Endothelial cell of umbilical vein (primary cell): ENCODE measurements around the gene CTU2. TPM values are rescaled to one million over a fixed set of nuclear protein-coding genes. Genes with fewer than 3 reads are reported as not detected.

Experiments used
- BruUV-seq: library from RNA; stranded (reverse); fragments of 400-500 nt; replicated peaks from 2 replicates; lab custom pipeline; 2021; lab: Mats Ljungman, UMichigan
- CTCF ChIA-PET: fragments of 300-600, 350-600 bp; sonication (Branson Sonifier 250); formaldehyde crosslinking; loops from one replicate; lab custom pipeline; 2021; ENCODE audit warnings: antibody characterized with exemption, inconsistent platforms; lab: Charles Lee
- POLR2A ChIA-PET: fragments of 300-600, 350-600 bp; sonication (Branson Sonifier 250); formaldehyde crosslinking; loops from one replicate; lab custom pipeline; 2021; ENCODE audit warnings: antibody characterized with exemption, inconsistent platforms; lab: Charles Lee
- DNase-seq: peaks from one replicate; pipeline ENCODE4 v3.0.0-alpha.2; 2011; ENCODE audit warnings: low read depth, low spot score
- FAIRE-seq: peaks from 2 replicates; lab custom pipeline; 2011; peaks lifted over from hg19 to GRCh38; lab: Jason Lieb, UNC
- H2AFZ ChIP-seq: 2 replicates; pipeline ENCODE4 v1.6.0; 2012; ENCODE audit warnings: low read depth, low read length, control low read depth, inconsistent platforms
- H3K27ac ChIP-seq: 2 replicates; pipeline ENCODE4 v1.5.1; 2011; ENCODE audit warnings: low read depth, mild to moderate bottlenecking, control low read depth, low read length, moderate library complexity; ENCODE audit not compliant: insufficient read depth
- H3K27me3 ChIP-seq, 2 experiments: 2 replicates each; pipeline versions ENCODE4 v1.6.0 to v1.6.1; 2011; ENCODE audit warnings: low read length in 2 of 2, mixed read lengths in 1 of 2; ENCODE audit not compliant: control insufficient read depth in 2 of 2, insufficient read depth in 2 of 2
- H3K36me3 ChIP-seq, 2 experiments: 2 replicates in 1 of 2; 3 replicates in 1 of 2; pipeline ENCODE4 v1.5.1; 2011; ENCODE audit warnings: low read length in 2 of 2, mild to moderate bottlenecking in 1 of 2, moderate library complexity in 1 of 2; ENCODE audit not compliant: control insufficient read depth in 2 of 2, insufficient read depth in 2 of 2; ENCODE audit errors: extremely low read depth in 1 of 2
- H3K4me1 ChIP-seq: 3 replicates; pipeline ENCODE4 v1.5.1; 2011; ENCODE audit warnings: mild to moderate bottlenecking, low read length; ENCODE audit not compliant: control insufficient read depth, insufficient read depth; ENCODE audit errors: extremely low read depth
- H3K4me2 ChIP-seq: 2 replicates; pipeline ENCODE4 v1.6.1; 2011; ENCODE audit warnings: low read length, control low read depth, mixed read lengths; ENCODE audit not compliant: insufficient read depth
- H3K4me3 ChIP-seq, 3 experiments: fragments of 200-600 bp in 1 of 3; sonication (generic), shearing (Covaris generic) in 1 of 3; replicated peaks in 1 of 3; 2 replicates each; pipeline ENCODE4 v1.5.1; 2011 to 2016; ENCODE audit warnings: control low read depth in 3 of 3, low read length in 3 of 3, mild to moderate bottlenecking in 2 of 3, inconsistent platforms in 1 of 3, low read depth in 1 of 3, moderate library complexity in 1 of 3; ENCODE audit not compliant: insufficient read depth in 1 of 3
- H3K79me2 ChIP-seq: 2 replicates; pipeline ENCODE4 v1.6.0; 2012; ENCODE audit warnings: low read length, inconsistent platforms; ENCODE audit not compliant: control insufficient read depth, insufficient read depth
- H3K9ac ChIP-seq: replicated peaks from 2 replicates; pipeline ENCODE3; 2011; ENCODE audit warnings: low read length, control low read depth; ENCODE audit not compliant: insufficient read depth; ENCODE audit errors: extremely low read depth
- H3K9me1 ChIP-seq: replicated peaks from 3 replicates; pipeline ENCODE4 v1.6.0; 2011; ENCODE audit warnings: mild to moderate bottlenecking, low read length; ENCODE audit not compliant: control insufficient read depth, insufficient read depth; ENCODE audit errors: extremely low read depth
- H3K9me3 ChIP-seq: replicated peaks from 2 replicates; pipeline ENCODE4 v1.5.1; 2012; ENCODE audit warnings: low read length, inconsistent platforms; ENCODE audit not compliant: control insufficient read depth, insufficient read depth
- H4K20me1 ChIP-seq: replicated peaks from 2 replicates; pipeline ENCODE3; 2011; ENCODE audit warnings: mild to moderate bottlenecking, low read length; ENCODE audit not compliant: control insufficient read depth, insufficient read depth; ENCODE audit errors: extremely low read depth
- CTCF ChIP-seq, 2 donors: IDR thresholded peaks; 1 replicate in 1 of 2; 2 replicates in 1 of 2; pipeline ENCODE4 v1.5.1; 2011; ENCODE audit warnings: low read length in 2 of 2, mild to moderate bottlenecking in 2 of 2, moderate library complexity in 2 of 2, control low read depth in 1 of 2, inconsistent platforms in 1 of 2, low read depth in 1 of 2; ENCODE audit not compliant: insufficient read depth in 1 of 2; ENCODE audit errors: extremely low read depth in 1 of 2
- GATA2 ChIP-seq: IDR thresholded peaks from 2 replicates; pipeline ENCODE4 v1.7.0; 2011; ENCODE audit warnings: low read depth, mild to moderate bottlenecking, moderate library complexity, mixed read lengths, low read length; ENCODE audit not compliant: insufficient read length, insufficient read depth
- dilution Hi-C: fragments of 300-500 bp; cut with MboI; formaldehyde crosslinking; loops from one replicate; pipeline ENCODE4 v1.15.0; 2019; ENCODE audit warnings: low sequenced_read_pairs; ENCODE audit not compliant: extremely low pct_ligation_motif_present
- intact Hi-C: fragments of 100-400 bp; cut with micrococcal nuclease; formaldehyde crosslinking; loops from one replicate; pipeline ENCODE4 v1.10.0; 2022
- polyA plus RNA-seq, 4 experiments: library from polyadenylated mRNA; depleted of rRNA in 3 of 4; stranded (reverse) in 3 of 4; unstranded in 1 of 4; fragments of >200 nt; gene quantifications; 2 replicates each; pipeline versions ENCODE4 v1.2.1 to v1.2.3, GENCODE V29; 2011 to 2012; ENCODE audit warnings: missing spikeins in 1 of 4
- total RNA-seq: library from RNA; stranded (reverse); gene quantifications from 2 replicates; pipeline ENCODE4 v1.2.3, GENCODE V29; 2021

CTU2 gene
- total and polyA plus RNA-seq, 2 donors (not counting 3 experiments of a cell fraction or from before 2014, with no cell fraction given): 26.1 to 33.7 TPM

GRCh38 chr16:88697831-88698615, 8.3 kb upstream of the CTU2 start:
- H3K4me3 ChIP-seq: no peak overlapping the region

More at GRCh38 chr16:88697831-88698615, 8.3 kb upstream of the CTU2 start:
- Histone ChIP-seq H3K4me1 (peaks cover 28% of the 10 kb centered on the region), H3K9me1 (no peaks in the 10 kb centered on the region), H3K27me3 (no peaks in the 10 kb centered on the region), H3K4me2 (no peak overlapping the region), H3K36me3 (peaks cover 4 to 21% of the 10 kb centered on the region in 2 experiments), H3K27ac (no peak overlapping the region), H2AFZ (no peak overlapping the region), H4K20me1 (no peaks in the 10 kb centered on the region), H3K9ac (no peak overlapping the region), H3K9me3 (no peaks in the 10 kb centered on the region), H3K79me2 (peaks cover 16% of the 10 kb centered on the region)
- intact Hi-C loops (no loop called here), dilution Hi-C loops (no loop called here)
- BruUV-seq: no TSS peak
- CTCF ChIA-PET: no interaction called here
- POLR2A ChIA-PET: no interaction called here
- DNase-seq: no peak
- TF ChIP-seq CTCF (IDR thresholded peaks at IDR 0.05; ENCODE audit: extremely low read depth in 1 of 2, insufficient read depth in 1 of 2, low read depth in 1 of 2, low read length in 2 of 2) (peak; percentile 34 to 54), GATA2 (no peak)
- FAIRE-seq: peak; percentile 31
